SK-N-MC (cell line): ENCODE measurements around the gene CLCN5.

Experiments used
- EZH2 ChIP-seq: fragments of 200-600 bp; sonication (generic); IDR thresholded peaks from one replicate; pipeline ENCODE4 v1.6.1; 2017; ENCODE audit warnings: antibody characterized with exemption
- FOXP2 ChIP-seq: optimal IDR thresholded peaks from 2 replicates; pipeline ENCODE3; 2011; ENCODE audit warnings: mild to moderate bottlenecking, moderate library complexity; ENCODE audit not compliant: insufficient read depth; ENCODE audit errors: extremely low read length, control extremely low read depth
- POLR2AphosphoS5 ChIP-seq: IDR thresholded peaks from 2 replicates; pipeline ENCODE4 v1.6.1; 2012; ENCODE audit warnings: mild to moderate bottlenecking, low read depth, low read length, borderline replicate concordance

DNA sequence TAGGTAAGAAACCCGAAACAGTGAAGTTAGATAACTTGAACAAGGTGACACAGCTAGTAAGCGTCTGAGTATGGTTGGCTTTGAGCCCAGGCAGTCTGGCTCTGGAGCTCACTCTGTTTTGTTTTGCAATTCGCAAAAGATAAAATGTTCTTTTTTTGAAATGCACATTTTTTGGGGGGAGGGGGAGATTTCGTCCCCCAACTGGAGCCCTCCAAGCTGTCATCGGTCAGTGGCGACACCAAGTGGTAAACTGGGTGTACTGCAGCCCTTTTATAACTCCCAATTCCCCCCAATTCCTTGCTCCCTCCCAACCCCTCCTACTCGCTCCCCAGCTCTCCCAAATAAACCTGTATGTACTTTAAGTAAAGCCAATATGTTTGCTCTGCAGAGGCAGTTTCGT is 2.8 kb upstream of the CLCN5 start:
- TF ChIP-seq EZH2 (no peak), POLR2AphosphoS5 (no peak), FOXP2 (no peak)
